ENCODE results near the gene CYB561D1. TPM values are rescaled to one million over a fixed set of nuclear protein-coding genes. Genes with fewer than 3 reads are reported as not detected.
A peak's percentile ranks its signal among the peaks of the same experiment; 100 is the strongest.

CYB561D1 gene
- polyA plus RNA-seq, 1 donor: 7.2 TPM

DNA sequence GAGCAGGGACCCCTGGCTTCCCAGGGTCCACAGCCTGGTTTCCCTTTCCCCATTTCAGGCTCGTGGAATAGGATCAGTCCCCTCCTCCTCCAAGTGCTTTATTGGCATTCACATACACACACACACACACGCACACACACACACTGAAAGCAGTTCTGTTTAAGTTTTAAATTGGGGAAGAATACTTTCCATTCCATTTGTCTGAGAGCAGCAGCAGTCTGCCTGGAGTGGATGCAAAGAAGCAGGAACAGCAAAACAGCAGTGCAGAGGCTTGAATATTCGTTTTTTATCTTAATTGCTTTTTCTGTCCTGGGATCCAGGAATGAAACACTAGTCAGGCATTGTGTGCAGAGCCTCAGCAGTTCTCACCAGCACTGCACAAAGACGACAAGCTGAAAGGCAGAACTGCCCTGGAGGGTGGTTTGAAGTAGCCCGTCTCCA, 7.1 kb downstream of the CYB561D1 start:
- WGBS (ENCODE audit: insufficient coverage, low lambda C conversion rate): no CpG with 5 or more reads among the region's 5 CpGs
- DNase-seq: peak in 1 of 2 donors; percentile 44
- peak overlapping the region; percentile 5 for H3K27ac ChIP-seq (ENCODE audit: low read length)
- no peak overlapping the region for H3K4me3 ChIP-seq (ENCODE audit: low read length)
- H3K36me3 ChIP-seq (ENCODE audit: control insufficient read depth, insufficient read depth, low read length): peaks cover 35% of the 10 kb centered on the region
- no peaks in the 10 kb centered on the region for H3K27me3 ChIP-seq (ENCODE audit: control insufficient read depth, insufficient read depth, low read length)
- peaks cover 10% of the 10 kb centered on the region for H3K4me1 ChIP-seq (ENCODE audit: control insufficient read depth, insufficient read depth, low read length)
- no peaks in the 10 kb centered on the region for H3K9me3 ChIP-seq (ENCODE audit: control insufficient read depth, low read depth, low read length)

DNA sequence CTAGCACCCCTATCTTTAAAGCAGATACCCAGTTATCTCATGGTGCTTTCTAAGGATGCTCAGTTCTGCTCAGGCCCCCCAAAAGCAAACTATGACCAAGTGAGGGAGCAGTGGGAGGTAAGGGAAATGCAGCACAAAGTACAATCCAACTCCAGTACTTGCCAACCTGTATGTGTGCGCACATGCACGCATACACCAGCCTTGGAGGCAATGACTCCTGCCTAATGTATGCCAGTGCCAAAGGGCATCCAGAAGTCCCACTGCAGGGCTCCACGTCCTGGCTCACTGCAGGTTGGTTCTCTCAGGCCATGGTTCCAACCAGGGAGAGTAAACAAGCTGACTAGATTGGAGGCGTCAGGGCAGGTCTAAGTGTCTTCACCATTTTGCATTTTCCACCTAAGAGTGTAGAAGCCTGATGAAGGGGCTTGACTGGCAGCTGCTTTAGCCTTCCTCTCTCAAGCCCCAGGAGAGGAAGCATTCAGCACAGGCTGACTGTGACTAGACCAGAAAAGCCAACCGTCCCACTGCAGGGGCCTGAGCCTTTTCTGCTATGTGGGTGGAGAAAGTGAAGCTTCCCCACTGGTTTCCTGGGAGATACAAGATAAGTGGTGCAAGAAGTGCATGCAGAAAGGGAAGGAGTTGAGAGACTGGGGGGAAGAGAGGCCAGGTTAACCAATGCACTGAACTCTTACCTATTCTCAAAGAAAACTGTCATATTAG, 7.9 kb downstream of the CYB561D1 start:
- Histone ChIP-seq H3K36me3 (ENCODE audit: control insufficient read depth, insufficient read depth, low read length) (peaks cover 26% of the 10 kb centered on the region), H3K27me3 (ENCODE audit: control insufficient read depth, insufficient read depth, low read length) (no peaks in the 10 kb centered on the region), H3K27ac (ENCODE audit: low read length) (peak overlapping the region; percentile 5), H3K4me1 (ENCODE audit: control insufficient read depth, insufficient read depth, low read length) (peaks cover 10% of the 10 kb centered on the region), H3K4me3 (ENCODE audit: low read length) (no peak overlapping the region), H3K9me3 (ENCODE audit: control insufficient read depth, low read depth, low read length) (no peaks in the 10 kb centered on the region)
- no peak for DNase-seq
- no CpG with 5 or more reads among the region's 5 CpGs for WGBS (ENCODE audit: insufficient coverage, low lambda C conversion rate)

DNA sequence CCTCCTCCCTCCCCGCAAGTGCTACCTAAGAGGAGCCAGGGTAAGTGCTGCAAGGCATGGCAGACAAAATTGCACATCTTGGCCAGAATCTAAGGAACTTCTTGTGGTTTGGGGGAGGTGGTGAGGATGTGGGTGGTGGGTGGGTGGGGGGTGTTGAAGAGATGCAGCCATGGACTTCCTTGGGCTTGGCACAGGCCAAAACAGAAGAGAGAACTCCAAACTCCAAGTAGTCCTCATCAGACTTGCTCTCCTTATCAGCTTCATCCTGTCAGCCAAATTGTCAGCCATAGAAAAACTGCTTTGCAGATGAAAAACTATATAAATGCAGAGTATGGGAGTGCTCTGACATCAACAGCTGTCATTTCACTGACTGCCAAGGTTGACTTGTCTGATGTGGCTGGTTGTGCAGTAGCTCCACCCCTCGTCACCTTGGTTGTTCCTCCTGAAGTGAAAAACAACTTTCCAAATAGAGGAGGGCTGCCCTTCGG, 8.5 kb downstream of the CYB561D1 start:
- no peak overlapping the region for H3K27ac ChIP-seq (ENCODE audit: low read length)
- no peak for DNase-seq
- H3K4me3 ChIP-seq (ENCODE audit: low read length): no peak overlapping the region
- H3K4me1 ChIP-seq (ENCODE audit: control insufficient read depth, insufficient read depth, low read length): peaks cover 10% of the 10 kb centered on the region
- no peaks in the 10 kb centered on the region for H3K27me3 ChIP-seq (ENCODE audit: control insufficient read depth, insufficient read depth, low read length)
- peaks cover 20% of the 10 kb centered on the region for H3K36me3 ChIP-seq (ENCODE audit: control insufficient read depth, insufficient read depth, low read length)
- no peaks in the 10 kb centered on the region for H3K9me3 ChIP-seq (ENCODE audit: control insufficient read depth, low read depth, low read length)
- WGBS (ENCODE audit: insufficient coverage, low lambda C conversion rate): 100% methylated on average over 2 of the region's 3 CpGs

DNA sequence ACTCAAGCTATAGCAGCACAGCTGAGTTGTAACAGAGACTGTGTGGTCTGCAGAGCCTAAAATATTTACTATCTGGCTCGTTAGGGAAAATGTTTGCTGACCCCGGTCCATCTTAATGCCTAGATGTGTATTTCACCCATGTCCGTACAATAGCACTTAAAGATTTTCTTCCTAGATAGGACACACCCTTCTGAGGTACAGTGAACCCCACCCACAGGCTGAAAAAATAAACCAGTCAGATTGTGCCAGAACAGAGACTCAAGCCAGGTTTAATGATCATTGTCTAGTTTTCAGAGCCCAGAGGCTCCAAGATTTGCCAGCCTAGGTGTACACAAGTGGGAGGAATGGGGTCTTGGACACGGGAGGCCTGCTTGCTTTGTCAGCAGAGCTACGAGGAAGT, 10.0 kb downstream of the CYB561D1 start:
- H3K4me3 ChIP-seq (ENCODE audit: low read length): no peak overlapping the region
- no peaks in the 10 kb centered on the region for H3K9me3 ChIP-seq (ENCODE audit: control insufficient read depth, low read depth, low read length)
- H3K36me3 ChIP-seq (ENCODE audit: control insufficient read depth, insufficient read depth, low read length): peaks cover 13% of the 10 kb centered on the region
- H3K27me3 ChIP-seq (ENCODE audit: control insufficient read depth, insufficient read depth, low read length): no peaks in the 10 kb centered on the region
- DNase-seq: no peak
- WGBS (ENCODE audit: insufficient coverage, low lambda C conversion rate): no CpG with 5 or more reads among the region's 5 CpGs
- H3K27ac ChIP-seq (ENCODE audit: low read length): no peak overlapping the region
- H3K4me1 ChIP-seq (ENCODE audit: control insufficient read depth, insufficient read depth, low read length): peaks cover 3% of the 10 kb centered on the region

DNA sequence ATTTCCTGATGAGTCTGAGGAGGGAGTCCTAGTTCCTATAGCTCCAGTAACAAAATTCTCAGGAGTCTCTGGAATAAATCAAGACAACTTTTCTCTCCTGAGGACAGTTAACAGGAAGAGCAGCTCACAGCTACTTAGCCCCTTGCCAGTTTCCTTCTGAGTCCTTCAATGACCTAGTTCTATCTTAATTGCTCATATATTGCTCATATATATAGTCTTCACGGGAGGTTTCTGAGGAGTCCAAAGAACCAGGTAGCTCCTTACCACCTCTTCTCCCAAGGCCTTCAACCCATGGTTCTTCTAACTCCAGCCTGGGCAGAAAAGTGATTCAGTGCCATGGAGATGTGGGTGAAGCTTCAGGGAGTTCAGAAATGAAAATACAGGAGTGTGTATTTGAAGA, 11.1 kb downstream of the CYB561D1 start:
- DNase-seq: no peak
- peaks cover 2% of the 10 kb centered on the region for H3K4me1 ChIP-seq (ENCODE audit: control insufficient read depth, insufficient read depth, low read length)
- 80% methylated on average over 1 of the region's 1 CpG for WGBS (ENCODE audit: insufficient coverage, low lambda C conversion rate)
- no peaks in the 10 kb centered on the region for H3K9me3 ChIP-seq (ENCODE audit: control insufficient read depth, low read depth, low read length)
- no peak overlapping the region for H3K4me3 ChIP-seq (ENCODE audit: low read length)
- H3K27ac ChIP-seq (ENCODE audit: low read length): no peak overlapping the region
- no peaks in the 10 kb centered on the region for H3K27me3 ChIP-seq (ENCODE audit: control insufficient read depth, insufficient read depth, low read length)
- H3K36me3 ChIP-seq (ENCODE audit: control insufficient read depth, insufficient read depth, low read length): peaks cover 13% of the 10 kb centered on the region

DNA sequence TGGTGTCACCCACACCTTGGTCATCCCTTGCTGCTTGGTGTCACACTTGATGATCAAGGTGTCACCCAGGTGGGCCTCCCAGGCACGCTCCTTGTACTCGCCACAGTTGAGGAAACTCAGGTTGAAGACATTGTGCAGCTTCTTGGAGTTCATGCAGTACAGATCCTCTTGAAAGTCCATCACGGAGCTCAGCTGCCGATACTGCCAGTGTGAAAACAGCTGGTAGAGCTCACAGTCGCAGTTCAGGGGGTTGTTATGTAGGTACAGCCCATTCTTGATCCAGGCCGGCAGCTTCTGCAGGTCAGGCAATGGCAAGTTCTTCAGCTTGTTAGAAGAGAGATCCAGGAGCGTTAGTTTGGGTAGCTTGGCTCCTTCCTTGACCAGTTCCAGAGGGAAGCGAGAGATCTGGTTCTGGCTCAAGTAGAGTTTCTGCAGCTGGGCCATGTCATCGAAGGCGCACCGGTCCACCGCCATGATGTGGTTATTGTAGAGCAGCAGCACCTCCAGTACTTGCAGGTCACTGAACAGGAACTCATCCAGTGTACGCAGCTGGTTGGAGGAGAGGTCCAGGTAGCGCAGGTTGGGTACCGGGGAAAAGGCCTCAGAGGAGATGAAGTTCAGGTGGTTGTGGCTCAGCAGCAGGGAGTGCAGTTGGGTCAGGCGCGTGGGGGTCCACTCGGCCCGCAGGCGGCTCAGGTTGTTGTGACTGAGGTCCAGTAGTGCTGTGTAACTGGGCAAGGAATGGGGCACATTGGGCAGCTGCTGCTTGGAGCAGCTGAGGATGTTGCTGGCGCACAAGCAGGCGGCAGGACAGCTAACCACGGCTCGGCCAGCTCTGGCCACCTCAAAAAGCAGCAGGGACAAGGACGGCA, 14.3 kb downstream of the CYB561D1 start:
- Histone ChIP-seq H3K27ac (ENCODE audit: low read length) (no peak overlapping the region), H3K36me3 (ENCODE audit: control insufficient read depth, insufficient read depth, low read length) (peaks cover 4% of the 10 kb centered on the region), H3K9me3 (ENCODE audit: control insufficient read depth, low read depth, low read length) (no peaks in the 10 kb centered on the region), H3K4me1 (ENCODE audit: control insufficient read depth, insufficient read depth, low read length) (peaks cover 5% of the 10 kb centered on the region), H3K4me3 (ENCODE audit: low read length) (no peak overlapping the region), H3K27me3 (ENCODE audit: control insufficient read depth, insufficient read depth, low read length) (peaks cover 5% of the 10 kb centered on the region)
- DNase-seq: no peak
- no CpG with 5 or more reads among the region's 25 CpGs for WGBS (ENCODE audit: insufficient coverage, low lambda C conversion rate)

DNA sequence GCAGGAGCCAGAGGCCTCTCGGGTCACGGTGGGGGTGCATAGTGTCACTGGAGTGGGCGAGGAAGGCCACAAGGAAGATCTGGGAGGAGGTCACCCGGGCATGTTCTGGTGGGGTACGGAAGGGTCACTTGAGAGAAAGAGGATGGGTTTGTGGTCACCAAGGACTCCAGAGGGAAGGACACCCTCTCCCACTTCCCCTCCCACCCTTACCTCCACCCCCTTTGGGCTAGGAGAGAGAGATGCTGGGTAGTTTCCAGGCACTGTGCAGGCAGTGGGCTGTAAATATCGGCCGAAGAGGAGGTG, 14.9 kb downstream of the CYB561D1 start:
- Histone ChIP-seq H3K27me3 (ENCODE audit: control insufficient read depth, insufficient read depth, low read length) (peaks cover 5% of the 10 kb centered on the region), H3K36me3 (ENCODE audit: control insufficient read depth, insufficient read depth, low read length) (peaks cover 4% of the 10 kb centered on the region), H3K27ac (ENCODE audit: low read length) (no peak overlapping the region), H3K4me1 (ENCODE audit: control insufficient read depth, insufficient read depth, low read length) (peaks cover 5% of the 10 kb centered on the region), H3K4me3 (ENCODE audit: low read length) (peak overlapping the region; percentile 41), H3K9me3 (ENCODE audit: control insufficient read depth, low read depth, low read length) (no peaks in the 10 kb centered on the region)
- no CpG with 5 or more reads among the region's 7 CpGs for WGBS (ENCODE audit: insufficient coverage, low lambda C conversion rate)
- DNase-seq: no peak

DNA sequence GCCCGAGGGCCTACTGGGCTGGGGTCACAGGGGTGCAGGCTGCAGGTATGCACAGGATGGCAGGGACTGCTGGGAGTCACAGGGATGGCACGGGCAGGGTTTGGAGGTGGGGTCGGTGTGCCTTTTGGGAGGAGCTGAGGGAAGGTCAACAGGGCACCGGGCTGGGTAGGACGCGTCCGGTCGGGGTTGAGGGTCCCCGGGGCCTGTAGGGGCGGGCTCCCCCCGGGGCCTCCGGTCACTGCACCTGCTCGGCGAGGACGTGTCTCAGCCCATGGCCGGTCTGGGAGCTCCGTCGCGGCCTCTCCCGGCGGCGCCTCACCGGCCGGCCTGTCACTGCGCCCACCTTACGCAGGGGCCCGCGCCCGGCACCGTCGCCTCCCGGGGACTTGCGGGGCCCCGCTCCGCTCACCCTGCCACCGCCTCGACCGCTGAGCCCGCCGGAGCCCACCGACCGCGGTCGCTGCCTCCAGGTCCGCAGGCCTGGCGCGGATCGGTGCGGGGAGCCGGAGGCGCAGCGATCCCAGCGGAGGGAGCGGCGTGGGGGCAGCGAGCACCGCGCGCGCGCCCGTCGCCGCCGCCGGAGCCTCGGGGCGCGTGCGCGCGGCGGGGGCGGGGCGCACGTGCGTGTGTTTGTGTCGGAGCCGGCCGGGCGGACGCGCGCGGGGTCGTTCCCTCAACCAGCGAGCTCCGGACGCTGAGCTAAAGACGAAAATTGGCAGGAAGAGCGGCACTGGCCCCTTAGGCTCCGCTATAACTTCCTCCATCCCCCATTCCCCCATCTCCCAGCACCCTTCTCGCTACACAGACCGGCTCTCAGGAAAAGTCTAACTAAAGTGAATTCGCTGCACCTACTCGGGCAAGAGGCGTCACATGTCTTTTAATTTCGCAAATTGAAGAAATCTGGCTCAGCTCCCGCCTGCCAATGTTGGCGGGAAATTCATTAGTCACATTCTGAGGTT, 15.6 kb downstream of the CYB561D1 start, which contains the start of gene AMIGO1:
TSS of gene AMIGO1 (minus strand) at position 552 of the 959 bp plus-strand sequence. CDS start 815 bp downstream, outside the sequence.
- H3K4me1 ChIP-seq (ENCODE audit: control insufficient read depth, insufficient read depth, low read length): peaks cover 5% of the 10 kb centered on the region
- H3K27me3 ChIP-seq (ENCODE audit: control insufficient read depth, insufficient read depth, low read length): peaks cover 5% of the 10 kb centered on the region
- no peak within 1 kb of the TSS for H3K27ac ChIP-seq (ENCODE audit: low read length)
- DNase-seq: peak; percentile 50 to 78
- H3K36me3 ChIP-seq (ENCODE audit: control insufficient read depth, insufficient read depth, low read length): peaks cover 4% of the 10 kb centered on the region
- peak within 1 kb of the TSS; percentile 41 for H3K4me3 ChIP-seq (ENCODE audit: low read length)
- no CpG with 5 or more reads among the region's 100 CpGs for WGBS (ENCODE audit: insufficient coverage, low lambda C conversion rate)
- no peaks in the 10 kb centered on the region for H3K9me3 ChIP-seq (ENCODE audit: control insufficient read depth, low read depth, low read length)

DNA sequence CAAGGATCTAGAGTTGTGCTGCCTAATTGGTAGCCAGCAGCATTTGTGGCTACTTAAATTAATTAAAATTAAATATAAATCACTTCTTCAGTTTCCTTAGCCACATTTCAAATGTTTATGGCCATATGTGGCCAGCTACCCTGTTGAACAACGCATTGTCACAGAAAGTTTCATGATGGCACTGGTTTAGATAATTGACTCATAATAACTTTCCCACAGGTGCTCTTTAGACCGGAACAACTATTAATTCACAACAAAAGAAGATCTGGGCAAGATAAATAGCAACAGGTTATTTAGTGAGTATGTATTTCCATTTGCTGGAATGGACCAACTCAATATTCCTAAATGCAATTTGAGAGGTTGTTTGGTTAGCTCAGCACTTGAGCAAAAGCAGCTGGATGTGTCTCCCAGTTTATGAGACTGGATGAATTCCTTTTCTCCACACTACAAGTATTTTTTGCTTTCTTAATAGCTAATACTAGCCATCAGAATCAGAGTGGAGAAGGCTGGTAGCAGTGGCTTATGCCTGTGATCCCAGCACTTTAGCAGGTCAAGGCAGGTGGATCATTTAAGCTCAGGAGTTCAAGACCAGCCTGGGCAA, 19.3 kb downstream of the CYB561D1 start:
- no CpG with 5 or more reads among the region's 2 CpGs for WGBS (ENCODE audit: insufficient coverage, low lambda C conversion rate)

More for the DNA sequence above, 19.3 kb downstream of the CYB561D1 start:
- H3K4me3 ChIP-seq (ENCODE audit: low read length): no peak overlapping the region
- no peaks in the 10 kb centered on the region for H3K9me3 ChIP-seq (ENCODE audit: control insufficient read depth, low read depth, low read length)
- H3K36me3 ChIP-seq (ENCODE audit: control insufficient read depth, insufficient read depth, low read length): no peaks in the 10 kb centered on the region
- H3K27ac ChIP-seq (ENCODE audit: low read length): no peak overlapping the region
- DNase-seq: no peak
- H3K4me1 ChIP-seq (ENCODE audit: control insufficient read depth, insufficient read depth, low read length): peaks cover 13% of the 10 kb centered on the region
- peaks cover 5% of the 10 kb centered on the region for H3K27me3 ChIP-seq (ENCODE audit: control insufficient read depth, insufficient read depth, low read length)
